Stimulated activated CD8-positive, alpha-beta memory T cell treated with anti-CD3 and anti-CD28 coated beads, Interleukin-7, amount 100 ng/mL, for 1 hour (primary cell): ENCODE data around the gene CDC73.
"Not testable (repeated sequence)": the region's sequence is repeated elsewhere in the genome, so short reads cannot be mapped to it uniquely, and the experiment has no call there.

Experiments used
- DNase-seq, 2 donors: peaks; one replicate each; pipeline ENCODE4 v3.0.0-alpha.2; 2020; ENCODE audit warnings: low read depth in 2 of 2

CDC73 gene

GRCh38 chr1:193113992-193114332 lies 7.9 kb upstream of the CDC73 start:
- DNase-seq, result no peak

GRCh38 chr1:193114485-193115095 lies 7.2 kb upstream of the CDC73 start:
- no peak for DNase-seq

- DNase-seq, result no peak
These were observed 6.1 kb upstream of the CDC73 start for GRCh38 chr1:193115629-193116227.

- not testable (repeated sequence) for DNase-seq
These were observed 4.7 kb upstream of the CDC73 start for GRCh38 chr1:193117167-193117566.

GRCh38 chr1:193118194-193118593 lies 3.6 kb upstream of the CDC73 start:
- DNase-seq, result no peak

GRCh38 chr1:193118803-193119730 lies 2.8 kb upstream of the CDC73 start:
- DNase-seq, result no peak

GRCh38 chr1:193120604-193121166 lies 1.1 kb upstream of the CDC73 start:
- no peak for DNase-seq

- DNase-seq, result no peak
These were observed 1.9 kb downstream of the CDC73 start for GRCh38 chr1:193123751-193124150.

GRCh38 chr1:193125369-193125768 lies 3.5 kb downstream of the CDC73 start:
- DNase-seq, result no peak

- DNase-seq, result no peak
These were observed 9.5 kb downstream of the CDC73 start for GRCh38 chr1:193131266-193131860.

GRCh38 chr1:193140254-193140653 lies 18.4 kb downstream of the CDC73 start:
- DNase-seq, result no peak

- no peak for DNase-seq
These were observed 20.0 kb downstream of the CDC73 start for GRCh38 chr1:193141804-193142203.

- no peak for DNase-seq
These were observed 20.6 kb downstream of the CDC73 start for GRCh38 chr1:193142409-193142808.

GRCh38 chr1:193143285-193143684 lies 21.5 kb downstream of the CDC73 start:
- no peak for DNase-seq

- no peak for DNase-seq
These were observed 22.6 kb downstream of the CDC73 start for GRCh38 chr1:193144361-193144938.

- no peak for DNase-seq
These were observed 23.2 kb downstream of the CDC73 start for GRCh38 chr1:193144999-193145398.

- DNase-seq, result no peak
These were observed 34.4 kb downstream of the CDC73 start for GRCh38 chr1:193156117-193156821.

- no peak for DNase-seq
These were observed 35.0 kb downstream of the CDC73 start for GRCh38 chr1:193156822-193157142.

GRCh38 chr1:193157360-193157759 lies 35.5 kb downstream of the CDC73 start:
- DNase-seq, result no peak

- DNase-seq, result no peak
These were observed 54.3 kb downstream of the CDC73 start for GRCh38 chr1:193176113-193176512.

GRCh38 chr1:193176788-193177187 lies 55.0 kb downstream of the CDC73 start:
- no peak for DNase-seq
